ENCODE measurements around the gene ZNF503.

DNA sequence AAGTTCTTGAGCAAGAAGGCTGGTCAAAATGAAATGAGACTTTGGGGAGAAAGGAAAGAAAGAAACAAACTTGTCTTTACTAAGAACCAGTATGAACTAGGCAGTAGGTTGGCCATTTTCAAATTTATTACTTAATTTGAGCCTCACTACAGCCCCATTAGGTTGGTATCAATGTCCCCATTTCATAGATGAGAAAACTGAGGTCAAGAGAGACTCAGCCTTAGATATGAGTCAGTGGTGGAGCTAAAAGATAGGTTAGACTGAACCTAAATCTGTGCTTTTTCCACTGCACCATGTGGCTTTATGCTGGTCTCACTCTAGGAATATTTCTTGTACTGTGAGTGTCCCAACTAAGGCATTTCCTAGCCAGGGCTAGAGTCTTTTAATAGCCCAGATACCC is 8.8 kb downstream of the ZNF503 start:
- TF ChIP-seq, protein P1, sequence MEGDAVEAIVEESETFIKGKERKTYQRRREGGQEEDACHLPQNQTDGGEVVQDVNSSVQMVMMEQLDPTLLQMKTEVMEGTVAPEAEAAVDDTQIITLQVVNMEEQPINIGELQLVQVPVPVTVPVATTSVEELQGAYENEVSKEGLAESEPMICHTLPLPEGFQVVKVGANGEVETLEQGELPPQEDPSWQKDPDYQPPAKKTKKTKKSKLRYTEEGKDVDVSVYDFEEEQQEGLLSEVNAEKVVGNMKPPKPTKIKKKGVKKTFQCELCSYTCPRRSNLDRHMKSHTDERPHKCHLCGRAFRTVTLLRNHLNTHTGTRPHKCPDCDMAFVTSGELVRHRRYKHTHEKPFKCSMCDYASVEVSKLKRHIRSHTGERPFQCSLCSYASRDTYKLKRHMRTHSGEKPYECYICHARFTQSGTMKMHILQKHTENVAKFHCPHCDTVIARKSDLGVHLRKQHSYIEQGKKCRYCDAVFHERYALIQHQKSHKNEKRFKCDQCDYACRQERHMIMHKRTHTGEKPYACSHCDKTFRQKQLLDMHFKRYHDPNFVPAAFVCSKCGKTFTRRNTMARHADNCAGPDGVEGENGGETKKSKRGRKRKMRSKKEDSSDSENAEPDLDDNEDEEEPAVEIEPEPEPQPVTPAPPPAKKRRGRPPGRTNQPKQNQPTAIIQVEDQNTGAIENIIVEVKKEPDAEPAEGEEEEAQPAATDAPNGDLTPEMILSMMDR (IDR thresholded peaks at IDR 0.05) = no peak
- TF ChIP-seq POLR2A (IDR thresholded peaks at IDR 0.05) = no peak

Data from uterus (tissue), 2 donors.